ENCODE results near the gene HDAC3.

HDAC3 gene

GRCh38 chr5:141655020-141655419, 18.4 kb upstream of the HDAC3 start:
- no peak overlapping the region for H3K4me3 ChIP-seq (ENCODE audit: low read length, poor library complexity, severe bottlenecking)
- H3K4me1 ChIP-seq (ENCODE audit: insufficient read depth, low read length, poor library complexity, severe bottlenecking): peaks cover 3% of the 10 kb centered on the region
- no peaks in the 10 kb centered on the region for H3K36me3 ChIP-seq (ENCODE audit: insufficient read depth, low read length)
- no peaks in the 10 kb centered on the region for H3K9me3 ChIP-seq (ENCODE audit: insufficient read depth, low read depth, low read length)
- H3K79me2 ChIP-seq (ENCODE audit: insufficient read depth, low read length): no peaks in the 10 kb centered on the region
- H3F3A ChIP-seq (ENCODE audit: low read depth): no peaks in the 10 kb centered on the region
- no peak overlapping the region for H3K4me2 ChIP-seq (ENCODE audit: low read depth, low read length, poor library complexity, severe bottlenecking)
- no peak for TF ChIP-seq EZH2phosphoT487 (IDR thresholded peaks at IDR 0.05; ENCODE audit: borderline replicate concordance)
- TF ChIP-seq, protein P1, sequence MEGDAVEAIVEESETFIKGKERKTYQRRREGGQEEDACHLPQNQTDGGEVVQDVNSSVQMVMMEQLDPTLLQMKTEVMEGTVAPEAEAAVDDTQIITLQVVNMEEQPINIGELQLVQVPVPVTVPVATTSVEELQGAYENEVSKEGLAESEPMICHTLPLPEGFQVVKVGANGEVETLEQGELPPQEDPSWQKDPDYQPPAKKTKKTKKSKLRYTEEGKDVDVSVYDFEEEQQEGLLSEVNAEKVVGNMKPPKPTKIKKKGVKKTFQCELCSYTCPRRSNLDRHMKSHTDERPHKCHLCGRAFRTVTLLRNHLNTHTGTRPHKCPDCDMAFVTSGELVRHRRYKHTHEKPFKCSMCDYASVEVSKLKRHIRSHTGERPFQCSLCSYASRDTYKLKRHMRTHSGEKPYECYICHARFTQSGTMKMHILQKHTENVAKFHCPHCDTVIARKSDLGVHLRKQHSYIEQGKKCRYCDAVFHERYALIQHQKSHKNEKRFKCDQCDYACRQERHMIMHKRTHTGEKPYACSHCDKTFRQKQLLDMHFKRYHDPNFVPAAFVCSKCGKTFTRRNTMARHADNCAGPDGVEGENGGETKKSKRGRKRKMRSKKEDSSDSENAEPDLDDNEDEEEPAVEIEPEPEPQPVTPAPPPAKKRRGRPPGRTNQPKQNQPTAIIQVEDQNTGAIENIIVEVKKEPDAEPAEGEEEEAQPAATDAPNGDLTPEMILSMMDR (conservative IDR thresholded peaks at IDR 0.05; ENCODE audit: low read length): no peak
- no peaks in the 10 kb centered on the region for H3K9me2 ChIP-seq (replicated peaks; ENCODE audit: low read depth, low read length)
- H2AFZ ChIP-seq (ENCODE audit: low read length): no peak overlapping the region
- H4K20me1 ChIP-seq (ENCODE audit: insufficient read depth, low read length, poor library complexity, severe bottlenecking): no peaks in the 10 kb centered on the region
- H3K9ac ChIP-seq (ENCODE audit: low read depth, low read length, poor library complexity, severe bottlenecking): no peak overlapping the region
- no peaks in the 10 kb centered on the region for H3K27me3 ChIP-seq (ENCODE audit: insufficient read depth, low read length, poor library complexity, severe bottlenecking)

DNA sequence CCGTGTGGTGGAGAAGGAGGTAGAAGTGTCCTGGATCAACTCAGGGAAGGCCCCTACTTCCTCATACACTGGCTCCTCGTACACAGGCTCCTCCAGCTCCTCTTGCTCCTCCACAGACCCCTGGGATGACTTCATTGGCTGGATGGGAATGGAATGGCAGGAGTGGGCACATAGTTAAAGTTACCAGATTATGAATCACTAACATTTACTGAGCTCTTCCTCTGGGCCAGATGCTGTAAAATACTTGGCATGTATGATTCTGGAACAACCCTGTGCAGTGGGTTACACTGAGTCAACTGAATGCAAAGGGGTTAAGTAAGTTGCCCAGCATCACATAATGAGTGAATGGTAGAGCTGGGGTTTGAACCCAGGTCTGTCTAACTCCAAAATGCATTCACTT, 17.6 kb upstream of the HDAC3 start:
- TF ChIP-seq, protein P1 (conservative IDR thresholded peaks at IDR 0.05; ENCODE audit: low read length): no peak
- no peak for TF ChIP-seq EZH2phosphoT487 (IDR thresholded peaks at IDR 0.05; ENCODE audit: borderline replicate concordance)

DNA sequence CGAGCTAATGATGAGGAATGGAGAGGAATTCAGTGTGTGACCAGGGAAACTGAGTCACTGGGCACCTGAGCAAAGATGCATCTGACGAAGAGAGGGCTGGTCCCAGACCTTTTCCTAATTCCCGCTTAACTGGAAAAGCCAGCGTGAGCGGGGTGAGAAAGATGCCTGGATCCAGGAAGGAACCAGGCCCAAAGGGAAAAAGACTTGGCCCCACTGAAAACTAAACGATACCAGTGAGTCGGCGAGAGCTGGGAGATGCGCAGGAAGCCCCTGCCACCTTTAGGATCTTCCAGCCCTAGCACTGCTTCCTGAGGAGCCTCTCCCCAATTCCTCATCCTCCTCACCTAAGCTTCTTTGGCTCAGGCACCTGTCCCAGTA, 15.1 kb upstream of the HDAC3 start:
- H2AFZ ChIP-seq (ENCODE audit: low read length): peak overlapping the region; percentile 82
- H3F3A ChIP-seq (ENCODE audit: low read depth): no peaks in the 10 kb centered on the region
- peaks cover 3% of the 10 kb centered on the region for H3K4me1 ChIP-seq (ENCODE audit: insufficient read depth, low read length, poor library complexity, severe bottlenecking)
- peak overlapping the region; percentile 68 for H3K9ac ChIP-seq (ENCODE audit: low read depth, low read length, poor library complexity, severe bottlenecking)
- no peaks in the 10 kb centered on the region for H3K27me3 ChIP-seq (ENCODE audit: insufficient read depth, low read length, poor library complexity, severe bottlenecking)
- H3K4me3 ChIP-seq (ENCODE audit: low read length, poor library complexity, severe bottlenecking): peak overlapping the region; percentile 74
- H3K36me3 ChIP-seq (ENCODE audit: insufficient read depth, low read length): no peaks in the 10 kb centered on the region
- H3K4me2 ChIP-seq (ENCODE audit: low read depth, low read length, poor library complexity, severe bottlenecking): peak overlapping the region; percentile 82
- H3K9me3 ChIP-seq (ENCODE audit: insufficient read depth, low read depth, low read length): no peaks in the 10 kb centered on the region
- no peaks in the 10 kb centered on the region for H3K9me2 ChIP-seq (replicated peaks; ENCODE audit: low read depth, low read length)
- H4K20me1 ChIP-seq (ENCODE audit: insufficient read depth, low read length, poor library complexity, severe bottlenecking): no peaks in the 10 kb centered on the region
- no peaks in the 10 kb centered on the region for H3K79me2 ChIP-seq (ENCODE audit: insufficient read depth, low read length)
- TF ChIP-seq, protein P1 (conservative IDR thresholded peaks at IDR 0.05; ENCODE audit: low read length): no peak
- no peak for TF ChIP-seq EZH2phosphoT487 (IDR thresholded peaks at IDR 0.05; ENCODE audit: borderline replicate concordance)

More for the DNA sequence above, 17.6 kb upstream of the HDAC3 start:
- Histone ChIP-seq H3K9ac (ENCODE audit: low read depth, low read length, poor library complexity, severe bottlenecking) (no peak overlapping the region), H3K79me2 (ENCODE audit: insufficient read depth, low read length) (no peaks in the 10 kb centered on the region), H3K36me3 (ENCODE audit: insufficient read depth, low read length) (no peaks in the 10 kb centered on the region), H3K27me3 (ENCODE audit: insufficient read depth, low read length, poor library complexity, severe bottlenecking) (no peaks in the 10 kb centered on the region), H3K4me2 (ENCODE audit: low read depth, low read length, poor library complexity, severe bottlenecking) (no peak overlapping the region), H4K20me1 (ENCODE audit: insufficient read depth, low read length, poor library complexity, severe bottlenecking) (no peaks in the 10 kb centered on the region), H3K4me3 (ENCODE audit: low read length, poor library complexity, severe bottlenecking) (no peak overlapping the region), H3K9me2 (replicated peaks; ENCODE audit: low read depth, low read length) (no peaks in the 10 kb centered on the region), H3K4me1 (ENCODE audit: insufficient read depth, low read length, poor library complexity, severe bottlenecking) (peaks cover 3% of the 10 kb centered on the region), H2AFZ (ENCODE audit: low read length) (no peak overlapping the region), H3F3A (ENCODE audit: low read depth) (no peaks in the 10 kb centered on the region), H3K9me3 (ENCODE audit: insufficient read depth, low read depth, low read length) (no peaks in the 10 kb centered on the region)

Data from Loucy (cell line).